ENCODE results near the gene PTPN14.

PTPN14 gene

GRCh38 chr1:214303141-214303930 lies 248.1 kb downstream of the PTPN14 start:
- DNase-seq (ENCODE audit: low read depth): no peak

DNA sequence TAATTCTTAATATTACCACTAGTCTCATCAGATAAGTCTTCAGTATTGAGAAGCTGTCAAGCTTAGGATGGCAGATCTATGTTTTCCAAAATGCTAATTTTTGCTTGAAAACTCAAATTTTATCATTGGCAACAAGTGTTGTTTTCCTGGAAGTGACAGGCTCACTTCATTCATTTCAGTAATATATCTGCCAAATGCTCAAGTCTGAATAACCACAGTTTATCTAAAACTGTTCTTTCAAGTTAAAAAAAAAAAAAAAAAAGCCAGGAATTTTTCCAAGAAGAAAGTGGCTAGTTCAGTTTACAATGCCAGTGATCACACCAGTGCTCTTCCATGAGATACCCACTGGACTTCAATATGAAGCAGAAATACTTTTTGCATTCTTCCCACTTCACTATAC lies 249.9 kb downstream of the PTPN14 start:
- DNase-seq (ENCODE audit: low read depth): no peak

GRCh38 chr1:214300149-214300780 lies 251.1 kb downstream of the PTPN14 start:
- no peak for DNase-seq (ENCODE audit: low read depth)
